HG02885 (cell line): ENCODE data around the gene KLK4.
"Not testable (repeated sequence)": the region's sequence is repeated elsewhere in the genome, so short reads cannot be mapped to it uniquely, and the experiment has no call there.

Experiments
- ATAC-seq: cut with Tn5 transposase; IDR thresholded peaks from one replicate; pipeline ENCODE4 v1.9.1; 2021; ENCODE audit warnings: mild to moderate bottlenecking; ENCODE audit not compliant: unreplicated experiment, poor library complexity

KLK4 gene

GRCh38 chr19:50921426-50922316 is 10.5 kb upstream of the KLK4 start:
- no peak for ATAC-seq

DNA sequence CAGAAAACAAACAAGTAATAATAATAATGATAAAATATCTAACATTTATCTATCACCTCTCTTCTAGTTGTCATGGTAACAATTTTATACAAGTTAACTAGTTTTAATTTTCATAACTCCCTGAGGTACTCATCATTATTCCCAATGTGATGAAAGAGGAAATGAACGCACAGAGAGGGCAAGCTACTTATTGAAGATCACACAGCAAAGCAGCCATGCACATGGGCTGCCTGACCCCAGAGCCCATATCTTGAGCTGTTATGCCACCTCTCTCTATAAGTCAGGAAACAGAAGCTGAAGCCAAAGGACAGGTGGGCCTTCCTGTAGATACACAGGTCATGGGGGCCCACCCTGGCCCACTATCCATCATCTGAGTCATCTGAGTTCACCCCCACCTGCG is 4.9 kb upstream of the KLK4 start:
- ATAC-seq, result no peak

- no peak for ATAC-seq
Observed at GRCh38 chr19:50912727-50913716, 1.8 kb upstream of the KLK4 start.

DNA sequence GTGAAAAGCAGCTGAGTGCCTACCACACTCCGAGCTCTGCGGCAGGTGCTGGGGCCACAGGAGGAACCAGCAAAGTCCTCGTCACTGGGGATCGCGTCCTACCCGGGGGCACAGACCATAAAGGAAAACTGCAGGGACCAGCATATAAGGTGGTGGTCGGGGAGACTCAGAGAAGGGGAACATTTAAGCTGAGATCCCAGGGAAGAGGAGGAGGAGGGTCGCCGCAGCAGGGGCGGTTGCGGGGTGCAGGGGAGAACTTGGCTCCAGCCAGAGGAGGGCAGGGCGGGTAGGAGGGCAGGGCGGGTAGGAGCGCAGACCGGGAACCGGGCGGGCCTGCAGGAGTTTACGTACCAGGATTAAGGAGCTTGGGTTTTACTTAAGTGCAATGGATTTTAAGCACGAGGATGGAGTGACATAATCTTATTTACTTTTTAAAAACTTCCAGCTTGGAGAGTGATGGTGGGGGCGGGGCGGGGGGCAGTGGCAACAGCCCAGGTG is 956 bp upstream of the KLK4 start:
- ATAC-seq, result no peak

DNA sequence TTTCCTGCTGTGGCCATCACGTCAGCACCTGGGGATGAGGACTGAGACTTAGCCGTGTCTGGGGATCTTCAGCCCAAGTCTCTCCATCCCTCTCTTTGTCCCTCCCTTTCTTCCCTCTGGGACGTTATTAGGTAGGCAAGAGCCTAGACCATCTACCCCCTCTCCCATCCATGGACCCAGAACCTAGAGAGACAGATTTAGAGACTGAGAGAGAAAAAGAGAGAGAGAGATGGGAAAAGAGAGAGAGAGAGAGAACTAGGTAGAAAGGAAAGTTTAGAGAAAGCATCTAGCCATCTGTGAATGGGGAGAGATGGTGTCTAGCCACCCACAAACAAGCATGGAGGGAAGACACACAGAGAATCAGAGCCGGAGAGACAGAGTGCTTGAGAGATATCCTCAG is 473 bp downstream of the KLK4 start:
- ATAC-seq, result no peak

- peak; percentile 69 for ATAC-seq
Observed at GRCh38 chr19:50909240-50910070, 1.7 kb downstream of the KLK4 start.

- ATAC-seq, result no peak
Observed at GRCh38 chr19:50908336-50908735, 2.9 kb downstream of the KLK4 start.

DNA sequence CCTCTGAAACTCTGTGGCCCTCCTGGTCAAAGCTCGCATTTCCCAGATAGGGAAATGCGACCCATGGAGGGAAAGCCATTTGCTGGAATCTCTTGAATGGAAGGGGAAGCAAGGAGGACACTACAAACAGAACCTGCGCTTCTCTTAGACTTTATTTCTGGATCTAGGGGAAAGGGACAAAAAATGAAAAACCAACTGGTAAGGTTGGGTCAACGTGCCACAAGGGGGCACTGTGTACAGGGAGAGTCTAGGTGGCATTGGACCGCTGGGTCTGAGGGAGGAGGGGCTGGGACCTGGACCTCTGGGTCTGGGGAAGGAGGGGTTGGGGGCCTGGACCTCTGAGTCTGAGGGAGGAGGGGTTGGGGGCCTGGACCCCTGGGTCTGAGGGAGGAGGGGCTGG is 5.0 kb downstream of the KLK4 start:
- no peak for ATAC-seq

DNA sequence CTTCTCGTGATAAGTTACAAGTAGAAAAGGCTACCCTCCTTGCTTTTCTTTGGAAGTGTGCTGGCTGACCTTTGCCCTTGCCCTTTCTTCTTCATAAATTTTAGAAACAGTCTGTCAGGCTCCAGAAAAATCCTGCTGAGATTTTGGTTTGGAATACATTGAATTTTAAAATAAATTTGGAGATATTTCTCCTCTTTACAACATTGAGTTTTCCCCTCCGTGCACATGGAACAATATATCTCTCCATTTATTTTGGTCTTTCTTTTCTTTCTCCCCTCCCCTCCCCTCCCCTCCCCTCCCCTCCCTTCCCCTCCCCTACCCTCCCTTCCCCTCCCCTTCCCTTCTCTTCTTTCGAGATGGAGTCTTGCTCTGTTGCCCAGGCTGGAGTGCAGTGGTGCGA is 8.6 kb downstream of the KLK4 start:
- no peak for ATAC-seq

DNA sequence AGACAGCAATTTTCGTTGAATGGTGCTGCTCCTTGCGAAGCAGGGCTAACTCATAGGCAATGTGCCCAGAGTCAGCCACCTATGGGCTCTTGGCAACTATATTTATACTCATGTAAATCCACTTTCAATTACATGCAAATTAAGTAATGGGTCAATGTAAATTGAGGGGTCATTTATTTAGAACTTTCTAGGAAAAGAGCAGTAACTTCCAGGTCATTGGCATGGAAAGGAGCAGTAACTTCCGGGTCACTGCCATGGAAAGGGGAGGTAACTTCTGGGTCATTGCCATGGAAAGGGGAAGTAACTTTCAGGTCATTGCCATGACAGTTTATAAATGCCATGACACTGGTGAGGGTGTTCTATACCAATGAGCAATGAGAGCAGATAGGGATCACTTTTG is 11.6 kb downstream of the KLK4 start:
- ATAC-seq, result no peak

DNA sequence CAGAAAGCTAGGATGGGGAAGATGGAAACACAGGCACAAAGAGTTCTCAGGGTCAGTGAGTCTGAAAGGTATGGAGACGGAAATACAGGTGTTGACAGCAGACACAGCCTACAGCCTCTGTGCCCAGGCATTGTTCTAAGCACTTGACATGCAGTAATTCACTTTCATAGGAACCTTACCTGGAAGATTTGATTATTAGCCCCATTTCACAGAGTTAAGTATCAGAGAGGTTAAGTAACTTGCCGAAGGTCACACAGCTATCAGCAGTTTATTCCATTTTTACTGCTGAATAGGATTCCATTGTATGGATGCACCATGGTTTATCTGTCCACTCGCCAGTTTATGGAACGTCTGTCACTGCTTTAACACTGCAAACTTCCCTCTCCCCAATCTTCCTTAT is 13.2 kb downstream of the KLK4 start:
- no peak for ATAC-seq

- ATAC-seq, result no peak
Observed at GRCh38 chr19:50897612-50898011, 13.6 kb downstream of the KLK4 start.

DNA sequence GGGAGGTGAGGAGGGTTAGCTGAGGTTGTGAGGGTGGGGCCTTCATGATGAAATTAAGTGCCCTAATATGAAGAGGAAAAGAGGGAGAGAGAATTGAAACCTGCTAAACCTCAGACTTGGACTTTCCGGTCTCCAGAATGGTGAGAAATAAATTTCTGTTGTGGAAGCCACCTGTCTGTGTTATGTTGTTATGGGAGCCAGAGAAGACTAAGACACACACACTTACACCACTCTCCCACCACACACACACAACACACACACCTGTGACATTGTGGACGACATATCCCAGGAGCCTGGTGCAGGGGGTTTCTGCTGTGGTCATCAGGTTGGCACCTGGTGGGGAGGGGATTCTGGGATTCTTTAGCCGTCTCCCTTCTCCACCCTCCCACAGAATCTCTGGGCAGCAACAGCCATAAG is 14.0 kb downstream of the KLK4 start:
- ATAC-seq, result peak; percentile 1

GRCh38 chr19:50896591-50897190 is 14.5 kb downstream of the KLK4 start:
- ATAC-seq, result peak; percentile 91

DNA sequence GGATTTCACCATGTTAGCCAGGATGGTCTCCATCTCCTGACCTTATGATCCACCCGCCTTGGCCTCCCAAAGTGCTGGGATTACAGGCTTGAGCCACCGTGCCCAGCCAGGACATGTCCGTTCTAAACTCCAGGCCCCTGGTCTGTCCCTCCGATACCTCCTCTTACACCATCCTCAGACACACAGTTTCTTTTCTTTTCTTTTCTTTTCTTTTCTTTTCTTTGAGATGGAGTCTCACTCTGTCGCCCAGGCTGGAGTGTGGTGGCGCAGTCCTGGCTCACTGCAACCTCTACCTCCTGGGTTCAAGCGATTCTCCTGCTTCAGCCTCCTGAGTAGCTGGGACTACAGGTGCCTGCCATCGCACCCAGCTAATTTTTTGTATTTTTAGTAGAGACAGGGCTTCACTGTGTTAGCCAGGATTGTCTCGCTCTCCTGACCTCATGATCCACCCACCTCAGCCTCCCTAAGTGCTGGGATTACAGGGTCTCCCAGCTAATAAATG is 15.1 kb downstream of the KLK4 start:
- ATAC-seq, result not testable (repeated sequence)

- ATAC-seq, result no peak
Observed at GRCh38 chr19:50894478-50895356, 16.5 kb downstream of the KLK4 start.

DNA sequence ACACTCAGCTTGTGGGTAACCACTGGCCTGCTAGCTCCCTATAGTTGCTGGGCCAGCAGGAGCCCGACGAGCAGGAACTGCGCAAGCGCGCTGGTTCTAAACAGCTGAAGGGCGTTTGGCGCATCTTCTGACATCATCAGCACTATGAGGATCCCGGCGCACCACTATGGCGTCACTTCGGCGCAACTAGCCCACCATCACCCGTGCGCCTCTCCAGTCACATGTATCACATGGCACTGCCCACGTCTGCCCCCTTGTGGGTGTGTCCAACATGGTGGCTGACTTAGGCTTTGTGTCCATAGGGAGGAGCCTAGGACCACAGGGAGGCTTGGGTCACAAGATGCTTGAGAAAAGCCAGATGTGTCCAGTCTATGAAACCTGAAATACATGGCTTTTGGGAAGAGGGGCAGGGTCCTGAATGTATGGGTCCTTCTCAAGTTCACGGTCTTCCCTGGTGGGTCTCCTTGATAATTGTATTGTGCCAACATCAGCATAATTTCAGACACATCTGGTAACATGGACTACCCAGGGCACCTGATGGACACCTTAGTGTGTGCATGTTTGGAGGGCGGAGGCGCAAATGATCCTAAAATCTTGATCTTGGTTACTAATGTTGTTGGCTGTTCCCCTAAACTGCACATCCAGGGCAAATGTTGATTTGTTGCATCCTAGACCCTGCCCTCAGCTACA is 18.0 kb downstream of the KLK4 start:
- no peak for ATAC-seq

- no peak for ATAC-seq
Observed at GRCh38 chr19:50891253-50891625, 20.0 kb downstream of the KLK4 start.
